Activated CD8-positive, alpha-beta T cell treated with anti-CD3 and anti-CD28 coated beads, Interleukin-2, amount 10 ng/mL, durations not matched to agents 7 days and 5 days (primary cell): ENCODE measurements around the gene CARD14. TPM values are rescaled to one million over a fixed set of nuclear protein-coding genes. Genes with fewer than 3 reads are reported as not detected.

Experiments used
- ATAC-seq: fragments of 150-1000 bp; cut with Tn5 transposase; one replicate; pipeline ENCODE4 v1.10.0; 2021; ENCODE audit warnings: moderate library complexity
- CTCF ChIA-PET: fragments of 350-600 bp; sonication (Branson Sonifier 250); formaldehyde crosslinking; loops from one replicate; lab custom pipeline; 2021; ENCODE audit warnings: antibody characterized with exemption; lab: Charles Lee
- POLR2A ChIA-PET: fragments of 350-600 bp; sonication (Branson Sonifier 250); formaldehyde crosslinking; loops from one replicate; lab custom pipeline; 2021; ENCODE audit warnings: antibody characterized with exemption; lab: Charles Lee
- DNase-seq: peaks from one replicate; pipeline ENCODE4 v3.0.0-alpha.2; 2020
- H3K27ac Mint-ChIP-seq: one replicate; pipeline ENCODE4 v1.8.0; 2021; ENCODE audit warnings: mild to moderate bottlenecking, mixed read lengths
- H3K27me3 Mint-ChIP-seq: one replicate; pipeline ENCODE4 v1.8.0; 2021; ENCODE audit warnings: low read depth, mixed read lengths
- H3K36me3 Mint-ChIP-seq: one replicate; pipeline ENCODE4 v1.8.0; 2021; ENCODE audit warnings: low read depth, mixed read lengths
- H3K4me1 Mint-ChIP-seq: one replicate; pipeline ENCODE4 v1.8.0; 2021; ENCODE audit warnings: low read depth, mixed read lengths
- H3K4me3 Mint-ChIP-seq: one replicate; pipeline ENCODE4 v1.8.0; 2021; ENCODE audit warnings: mild to moderate bottlenecking, mixed read lengths
- H3K9me3 Mint-ChIP-seq: one replicate; pipeline ENCODE4 v1.8.0; 2022; ENCODE audit warnings: mixed read lengths; ENCODE audit not compliant: insufficient read depth
- total RNA-seq, 2 experiments: library from RNA; stranded (reverse); gene quantifications; one replicate each; pipeline ENCODE4 v1.2.3, GENCODE V29; 2021

CARD14 gene
- not detected for total RNA-seq

GRCh38 chr17:80169784-80170500 lies at the start of gene CARD14:
TSS of gene CARD14 (plus strand) at chr17:80170030. CDS start at chr17:80181439, 11,409 bp downstream.
- no peaks in the 10 kb centered on the region for H3K27me3 Mint-ChIP-seq
- H3K9me3 Mint-ChIP-seq: no peaks in the 10 kb centered on the region
- no peak for ATAC-seq
- ChIA-PET POLR2A (no interaction called here), CTCF (no interaction called here)
- no peak within 1 kb of the TSS for H3K27ac Mint-ChIP-seq
- H3K4me3 Mint-ChIP-seq: no peak within 1 kb of the TSS
- H3K36me3 Mint-ChIP-seq: no peaks in the 10 kb centered on the region
- DNase-seq: no peak
- no peaks in the 10 kb centered on the region for H3K4me1 Mint-ChIP-seq

- CTCF ChIA-PET: interaction anchor here (1.4 kb wide), 1 partner anchor 21 kb away, joined by 4 read pairs; the partner anchor contains the start of gene GAA
- Mint-ChIP-seq H3K27ac (no peak overlapping the region), H3K4me3 (no peak overlapping the region), H3K36me3 (no peaks in the 10 kb centered on the region), H3K4me1 (no peaks in the 10 kb centered on the region), H3K9me3 (no peaks in the 10 kb centered on the region), H3K27me3 (peaks cover 8% of the 10 kb centered on the region)
- POLR2A ChIA-PET: no interaction called here
- ATAC-seq (no peak), DNase-seq (no peak)
These were observed 47.7 kb upstream of the CARD14 start for GRCh38 chr17:80122026-80122575.

- H3K4me3 Mint-ChIP-seq: no peak overlapping the region
- H3K4me1 Mint-ChIP-seq: no peaks in the 10 kb centered on the region
- no peaks in the 10 kb centered on the region for H3K36me3 Mint-ChIP-seq
- no peak overlapping the region for H3K27ac Mint-ChIP-seq
- POLR2A ChIA-PET: no interaction called here
- CTCF ChIA-PET: interaction anchor here (1.3 to 2.7 kb wide), 2 partner anchors 22 to 41 kb away, joined by 3 to 15 read pairs; partner anchors contain the start of gene GAA
- H3K9me3 Mint-ChIP-seq: no peaks in the 10 kb centered on the region
- DNase-seq (no peak), ATAC-seq (no peak)
- peaks cover 11% of the 10 kb centered on the region for H3K27me3 Mint-ChIP-seq
These were observed 46.8 kb upstream of the CARD14 start for GRCh38 chr17:80122926-80123505.

- ATAC-seq: no peak
- H3K27ac Mint-ChIP-seq: no peak overlapping the region
- DNase-seq: no peak
- no peaks in the 10 kb centered on the region for H3K36me3 Mint-ChIP-seq
- ChIA-PET POLR2A (no interaction called here), CTCF (interaction anchor here (1.1 to 2.7 kb wide), 3 partner anchors 18 to 42 kb away, joined by 3 to 15 read pairs (median 3); partner anchors contain the start of gene GAA)
- no peak overlapping the region for H3K4me3 Mint-ChIP-seq
- no peaks in the 10 kb centered on the region for H3K9me3 Mint-ChIP-seq
- no peaks in the 10 kb centered on the region for H3K4me1 Mint-ChIP-seq
- H3K27me3 Mint-ChIP-seq: peaks cover 19% of the 10 kb centered on the region
These were observed 46.0 kb upstream of the CARD14 start for GRCh38 chr17:80123791-80124190.

GRCh38 chr17:80124351-80124981 lies 45.4 kb upstream of the CARD14 start:
- CTCF ChIA-PET: interaction anchor here (1.1 to 2.7 kb wide), 2 partner anchors 17 to 23 kb away, joined by 3 to 15 read pairs; partner anchors contain the start of gene GAA
- peak; percentile 27 for ATAC-seq
- Mint-ChIP-seq H3K4me1 (no peaks in the 10 kb centered on the region), H3K9me3 (no peaks in the 10 kb centered on the region), H3K36me3 (no peaks in the 10 kb centered on the region), H3K27me3 (peaks cover 22% of the 10 kb centered on the region), H3K4me3 (no peak overlapping the region), H3K27ac (no peak overlapping the region)
- no peak for DNase-seq
- POLR2A ChIA-PET: no interaction called here

- POLR2A ChIA-PET: interaction anchor here (0.6 kb wide), 1 partner anchor 12 kb away, joined by 3 read pairs; no protein-coding TSS in a partner anchor
- CTCF ChIA-PET: interaction anchor here (1.1 kb wide), 1 partner anchor 25 kb away, joined by 3 read pairs; the partner anchor contains the start of gene GAA
- Mint-ChIP-seq H3K9me3 (no peaks in the 10 kb centered on the region), H3K27me3 (peaks cover 24% of the 10 kb centered on the region), H3K4me1 (no peaks in the 10 kb centered on the region), H3K36me3 (no peaks in the 10 kb centered on the region), H3K4me3 (no peak overlapping the region), H3K27ac (no peak overlapping the region)
- ATAC-seq (no peak), DNase-seq (no peak)
These were observed 44.0 kb upstream of the CARD14 start for GRCh38 chr17:80125656-80126448.

- DNase-seq (no peak), ATAC-seq (no peak)
- Mint-ChIP-seq H3K36me3 (no peaks in the 10 kb centered on the region), H3K27ac (no peak overlapping the region), H3K9me3 (no peaks in the 10 kb centered on the region), H3K27me3 (peaks cover 24% of the 10 kb centered on the region), H3K4me3 (no peak overlapping the region), H3K4me1 (no peaks in the 10 kb centered on the region)
- ChIA-PET CTCF (interaction anchor here (1.1 kb wide), 1 partner anchor 25 kb away, joined by 3 read pairs; the partner anchor contains the start of gene GAA), POLR2A (no interaction called here)
These were observed 43.4 kb upstream of the CARD14 start for GRCh38 chr17:80126449-80126715.

GRCh38 chr17:80129006-80129565 lies 40.7 kb upstream of the CARD14 start:
- CTCF ChIA-PET: interaction anchor here (1.2 to 2.8 kb wide), 2 partner anchors 19 to 28 kb away, joined by 3 to 12 read pairs; partner anchors contain the start of gene GAA
- Mint-ChIP-seq H3K27me3 (peaks cover 24% of the 10 kb centered on the region), H3K4me1 (no peaks in the 10 kb centered on the region), H3K4me3 (no peak overlapping the region), H3K9me3 (no peaks in the 10 kb centered on the region), H3K27ac (no peak overlapping the region), H3K36me3 (peaks cover 15% of the 10 kb centered on the region)
- DNase-seq: no peak
- POLR2A ChIA-PET: interaction anchor here (1.0 kb wide), 1 partner anchor 13 kb away, joined by 3 read pairs; no protein-coding TSS in a partner anchor
- peak; percentile 8 for ATAC-seq

- Mint-ChIP-seq H3K36me3 (peaks cover 29% of the 10 kb centered on the region), H3K27ac (no peak overlapping the region), H3K4me1 (no peaks in the 10 kb centered on the region), H3K27me3 (peaks cover 22% of the 10 kb centered on the region), H3K4me3 (no peak overlapping the region), H3K9me3 (no peaks in the 10 kb centered on the region)
- DNase-seq (no peak), ATAC-seq (no peak)
- POLR2A ChIA-PET: interaction anchor here (4.1 kb wide), 1 partner anchor 12 kb away, joined by 18 read pairs; no protein-coding TSS in a partner anchor
- CTCF ChIA-PET: interaction anchor here (0.7 kb wide), 1 partner anchor 30 kb away, joined by 4 read pairs; the partner anchor contains the start of gene GAA
These were observed 38.8 kb upstream of the CARD14 start for GRCh38 chr17:80130992-80131391.

GRCh38 chr17:80132906-80133625 lies 36.8 kb upstream of the CARD14 start:
- H3K9me3 Mint-ChIP-seq: no peaks in the 10 kb centered on the region
- CTCF ChIA-PET: interaction anchor here (0.8 kb wide), 1 partner anchor 32 kb away, joined by 3 read pairs; the partner anchor contains the start of gene GAA
- H3K27me3 Mint-ChIP-seq: peaks cover 12% of the 10 kb centered on the region
- POLR2A ChIA-PET: interaction anchor here (4.1 kb wide), 1 partner anchor 10 kb away, joined by 18 read pairs; no protein-coding TSS in a partner anchor
- peaks cover 48% of the 10 kb centered on the region for H3K36me3 Mint-ChIP-seq
- H3K27ac Mint-ChIP-seq: no peak overlapping the region
- H3K4me3 Mint-ChIP-seq: no peak overlapping the region
- no peaks in the 10 kb centered on the region for H3K4me1 Mint-ChIP-seq
- ATAC-seq (peak; percentile 14), DNase-seq (no peak)
